Measurements from ENCODE around the gene NTSR1. TPM values are rescaled to one million over a fixed set of nuclear protein-coding genes. Genes with fewer than 3 reads are reported as not detected.

NTSR1 gene
- total RNA-seq, 4 donors from 2014 or later: 1.5 to 23.9 (median 4.7) TPM

- WGBS, 2 donors (ENCODE audit: low coverage in 1 of 2): 91 to 92% methylated on average over 13 of the region's 13 CpGs
- no peak for TF ChIP-seq POLR2AphosphoS5 (IDR thresholded peaks at IDR 0.05)
- TF ChIP-seq POLR2A (IDR thresholded peaks at IDR 0.05): no peak
- TF ChIP-seq CTCF (IDR thresholded peaks at IDR 0.05): no peak
- TF ChIP-seq EP300 (IDR thresholded peaks at IDR 0.05; ENCODE audit: low read depth): no peak
- intact Hi-C loops (cut with DNase I; ENCODE audit: low total_unique reads) (no loop called here), in situ Hi-C loops (cut with MboI; ENCODE audit: low pct_ligation_motif_present in 1 of 4, low pct_unique_long_range_greater_than_20kb in 1 of 4, low sequenced_read_pairs in 3 of 4) (no loop called here)
- H3K4me1 ChIP-seq: peaks cover 0 to 18% (median 0%) of the 10 kb centered on the region in 4 donors
- no peak for DNase-seq
- peaks cover 15% of the 10 kb centered on the region for H3K27me3 ChIP-seq
- H3K4me3 ChIP-seq: no peak overlapping the region
- H3K9me3 ChIP-seq: no peaks in the 10 kb centered on the region
- no peaks in the 10 kb centered on the region for H3K36me3 ChIP-seq
- no peak overlapping the region for H3K27ac ChIP-seq
Observed at GRCh38 chr20:62730481-62730880, 21.8 kb downstream of the NTSR1 start.

GRCh38 chr20:62732031-62732760, 23.6 kb downstream of the NTSR1 start:
- no peak for TF ChIP-seq POLR2A (IDR thresholded peaks at IDR 0.05)
- no peak for TF ChIP-seq EP300 (IDR thresholded peaks at IDR 0.05; ENCODE audit: low read depth)
- no peak for TF ChIP-seq CTCF (IDR thresholded peaks at IDR 0.05)
- TF ChIP-seq POLR2AphosphoS5 (IDR thresholded peaks at IDR 0.05): no peak
- no peak for DNase-seq
- in situ Hi-C loops (cut with MboI; ENCODE audit: low pct_ligation_motif_present in 1 of 4, low pct_unique_long_range_greater_than_20kb in 1 of 4, low sequenced_read_pairs in 3 of 4): no loop called here
- WGBS, 2 donors (ENCODE audit: low coverage in 1 of 2): 81 to 87% methylated on average over 12 to 13 of the region's 13 CpGs
- H3K27ac ChIP-seq: no peak overlapping the region
- intact Hi-C loops (cut with DNase I; ENCODE audit: low total_unique reads): no loop called here
- no peaks in the 10 kb centered on the region for H3K36me3 ChIP-seq
- H3K4me3 ChIP-seq: no peak overlapping the region
- H3K9me3 ChIP-seq: no peaks in the 10 kb centered on the region
- peaks cover 10% of the 10 kb centered on the region for H3K27me3 ChIP-seq
- H3K4me1 ChIP-seq: peaks cover 0 to 18% (median 0%) of the 10 kb centered on the region in 4 donors

GRCh38 chr20:62732842-62733525, 24.3 kb downstream of the NTSR1 start:
- H3K9me3 ChIP-seq: no peaks in the 10 kb centered on the region
- intact Hi-C loops (cut with DNase I; ENCODE audit: low total_unique reads): no loop called here
- H3K27me3 ChIP-seq: peaks cover 10% of the 10 kb centered on the region
- peak; percentile 8 for DNase-seq
- WGBS, 2 donors (ENCODE audit: low coverage in 1 of 2): 74 to 82% methylated on average over 7 to 24 of the region's 27 CpGs
- peaks cover 0 to 15% (median 0%) of the 10 kb centered on the region in 4 donors for H3K4me1 ChIP-seq
- no peak overlapping the region for H3K4me3 ChIP-seq
- H3K36me3 ChIP-seq: no peaks in the 10 kb centered on the region
- in situ Hi-C loops (cut with MboI; ENCODE audit: low pct_ligation_motif_present in 1 of 4, low pct_unique_long_range_greater_than_20kb in 1 of 4, low sequenced_read_pairs in 3 of 4): no loop called here
- peak overlapping the region in 1 of 4 donors; percentile 26 for H3K27ac ChIP-seq
- TF ChIP-seq EP300 (IDR thresholded peaks at IDR 0.05; ENCODE audit: low read depth) (no peak), POLR2AphosphoS5 (IDR thresholded peaks at IDR 0.05) (no peak)

- in situ Hi-C loops (cut with MboI; ENCODE audit: low pct_ligation_motif_present in 1 of 4, low pct_unique_long_range_greater_than_20kb in 1 of 4, low sequenced_read_pairs in 3 of 4): no loop called here
- Histone ChIP-seq H3K4me3 (no peak overlapping the region), H3K36me3 (no peaks in the 10 kb centered on the region), H3K27me3 (peaks cover 10% of the 10 kb centered on the region), H3K4me1 (peaks cover 0 to 10% (median 0%) of the 10 kb centered on the region in 4 donors), H3K27ac (peak overlapping the region in 1 of 4 donors; percentile 26), H3K9me3 (no peaks in the 10 kb centered on the region)
- DNase-seq: no peak
- TF ChIP-seq POLR2AphosphoS5 (IDR thresholded peaks at IDR 0.05) (no peak), EP300 (IDR thresholded peaks at IDR 0.05; ENCODE audit: low read depth) (no peak), POLR2A (IDR thresholded peaks at IDR 0.05) (no peak), CTCF (IDR thresholded peaks at IDR 0.05) (no peak)
- intact Hi-C loops (cut with DNase I; ENCODE audit: low total_unique reads): no loop called here
Observed at GRCh38 chr20:62733526-62733842, 24.8 kb downstream of the NTSR1 start.
